ENCODE data around the gene SPRED1. TPM values are rescaled to one million over a fixed set of nuclear protein-coding genes. Genes with fewer than 3 reads are reported as not detected.

SPRED1 gene
- total and polyA plus RNA-seq, 2 donors (not counting 1 experiment from before 2014, with no cell fraction given): 0.09 to 2.1 TPM

- Histone ChIP-seq H4K20me1 (ENCODE audit: control insufficient read depth, insufficient read depth, low read length, poor library complexity, severe bottlenecking) (no peaks in the 10 kb centered on the region), H3K27me3 (replicated peaks in 1 of 4; ENCODE audit: control extremely low read depth in 1 of 4, control insufficient read depth in 3 of 4, insufficient read depth in 4 of 4, low read length in 3 of 4) (no peaks in the 10 kb centered on the region), H3K36me3 (replicated peaks in 1 of 2; ENCODE audit: control extremely low read depth in 1 of 2, control insufficient read depth in 1 of 2, extremely low read depth in 1 of 2, insufficient read depth in 2 of 2, low read length in 1 of 2) (no peaks in the 10 kb centered on the region), H3K79me2 (ENCODE audit: control insufficient read depth, insufficient read depth, low read length) (no peaks in the 10 kb centered on the region), H3K27ac (ENCODE audit: low read length in 2 of 2) (no peak overlapping the region), H3K9ac (ENCODE audit: low read length) (no peak overlapping the region), H3K4me3 (ENCODE audit: control extremely low read depth in 1 of 5, extremely low read depth in 1 of 5, insufficient read depth in 1 of 5, low read depth in 2 of 5, low read length in 4 of 5) (no peak overlapping the region), H3K4me2 (replicated peaks; ENCODE audit: low read depth, low read length, poor library complexity, severe bottlenecking) (no peak overlapping the region), H3K9me3 (ENCODE audit: control extremely low read depth in 1 of 3, control insufficient read depth in 2 of 3, insufficient read depth in 1 of 3, low read length in 2 of 3) (no peaks in the 10 kb centered on the region), H2AFZ (ENCODE audit: insufficient read depth, low read depth, low read length, poor library complexity, severe bottlenecking) (no peak overlapping the region), H3K4me1 (ENCODE audit: control insufficient read depth in 2 of 2, insufficient read depth in 2 of 2, low read length in 2 of 2) (no peaks in the 10 kb centered on the region)
- CTCF ChIA-PET: no interaction called here
- Mint-ChIP-seq H3K4me1 (no peaks in the 10 kb centered on the region), H3K4me3 (no peak overlapping the region), H3K27me3 (no peaks in the 10 kb centered on the region), H3K9me3 (ENCODE audit: insufficient read depth) (no peaks in the 10 kb centered on the region), H3K27ac (no peak overlapping the region)
- WGBS (ENCODE audit: insufficient coverage): no CpG with 5 or more reads among the region's 2 CpGs
- ATAC-seq (ENCODE audit: low read depth) (no peak), DNase-seq (no peak)
- intact Hi-C loops (cut with micrococcal nuclease): no loop called here
- POLR2A ChIA-PET: no interaction called here
- TF ChIP-seq CTCF (IDR thresholded peaks at IDR 0.05) (no peak), EZH2 (IDR thresholded peaks at IDR 0.05; ENCODE audit: borderline replicate concordance, insufficient read depth, low read depth, low read length, poor library complexity, severe bottlenecking) (no peak)
Observed at GRCh38 chr15:38316311-38316710, 63.7 kb downstream of the SPRED1 start.

- H3K4me1 ChIP-seq (ENCODE audit: control insufficient read depth in 2 of 2, insufficient read depth in 2 of 2, low read length in 2 of 2): no peaks in the 10 kb centered on the region
- no peaks in the 10 kb centered on the region for H3K27me3 ChIP-seq (replicated peaks in 1 of 4; ENCODE audit: control extremely low read depth in 1 of 4, control insufficient read depth in 3 of 4, insufficient read depth in 4 of 4, low read length in 3 of 4)
- no peaks in the 10 kb centered on the region for H4K20me1 ChIP-seq (ENCODE audit: control insufficient read depth, insufficient read depth, low read length, poor library complexity, severe bottlenecking)
- H3K36me3 ChIP-seq (replicated peaks in 1 of 2; ENCODE audit: control extremely low read depth in 1 of 2, control insufficient read depth in 1 of 2, extremely low read depth in 1 of 2, insufficient read depth in 2 of 2, low read length in 1 of 2): no peaks in the 10 kb centered on the region
- intact Hi-C loops (cut with micrococcal nuclease): no loop called here
- Mint-ChIP-seq H3K27ac (no peak overlapping the region), H3K4me1 (no peaks in the 10 kb centered on the region), H3K4me3 (no peak overlapping the region), H3K27me3 (no peaks in the 10 kb centered on the region), H3K9me3 (ENCODE audit: insufficient read depth) (no peaks in the 10 kb centered on the region)
- no peak overlapping the region for H3K4me2 ChIP-seq (replicated peaks; ENCODE audit: low read depth, low read length, poor library complexity, severe bottlenecking)
- CTCF ChIA-PET: no interaction called here
- no peak overlapping the region for H2AFZ ChIP-seq (ENCODE audit: insufficient read depth, low read depth, low read length, poor library complexity, severe bottlenecking)
- H3K79me2 ChIP-seq (ENCODE audit: control insufficient read depth, insufficient read depth, low read length): no peaks in the 10 kb centered on the region
- TF ChIP-seq CTCF (IDR thresholded peaks at IDR 0.05) (no peak), EZH2 (IDR thresholded peaks at IDR 0.05; ENCODE audit: borderline replicate concordance, insufficient read depth, low read depth, low read length, poor library complexity, severe bottlenecking) (no peak)
- ATAC-seq (ENCODE audit: low read depth) (no peak), DNase-seq (no peak)
- POLR2A ChIA-PET: no interaction called here
- H3K4me3 ChIP-seq (ENCODE audit: control extremely low read depth in 1 of 5, extremely low read depth in 1 of 5, insufficient read depth in 1 of 5, low read depth in 2 of 5, low read length in 4 of 5): no peak overlapping the region
- no peaks in the 10 kb centered on the region for H3K9me3 ChIP-seq (ENCODE audit: control extremely low read depth in 1 of 3, control insufficient read depth in 2 of 3, insufficient read depth in 1 of 3, low read length in 2 of 3)
- no peak overlapping the region for H3K27ac ChIP-seq (ENCODE audit: low read length in 2 of 2)
- no peak overlapping the region for H3K9ac ChIP-seq (ENCODE audit: low read length)
Observed at GRCh38 chr15:38320181-38320580, 67.5 kb downstream of the SPRED1 start.
